Stimulated activated CD8-positive, alpha-beta memory T cell treated with anti-CD3 and anti-CD28 coated beads, Interleukin-12 subunit alpha, Interleukin-12 subunit beta, amount 100 ng/mL, for 24 hours (primary cell): ENCODE results near the gene IFT52.
"Not testable (repeated sequence)": the region's sequence is repeated elsewhere in the genome, so short reads cannot be mapped to it uniquely, and the experiment has no call there.

Source experiments
- DNase-seq: peaks from one replicate; pipeline ENCODE4 v3.0.0-alpha.2; 2020; ENCODE audit errors: extremely low read depth

IFT52 gene

GRCh38 chr20:43651650-43652184 is 61.0 kb downstream of the IFT52 start:
- not testable (repeated sequence) for DNase-seq

GRCh38 chr20:43653966-43654365 is 63.2 kb downstream of the IFT52 start:
- no peak for DNase-seq

- not testable (repeated sequence) for DNase-seq
Measured at GRCh38 chr20:43655176-43655575, 64.4 kb downstream of the IFT52 start.

- DNase-seq: no peak
Measured at GRCh38 chr20:43655937-43656336, 65.2 kb downstream of the IFT52 start.

GRCh38 chr20:43658069-43658722 is 67.5 kb downstream of the IFT52 start:
- DNase-seq: no peak

- DNase-seq: no peak
Measured at GRCh38 chr20:43658723-43659419, 68.1 kb downstream of the IFT52 start.

- no peak for DNase-seq
Measured at GRCh38 chr20:43662943-43663655, 72.4 kb downstream of the IFT52 start.

- DNase-seq: no peak
Measured at GRCh38 chr20:43665466-43666176, 74.9 kb downstream of the IFT52 start.

- DNase-seq: no peak
Measured at GRCh38 chr20:43666376-43667328, 75.9 kb downstream of the IFT52 start, which contains the start of gene MYBL2. MYBL2 (plus strand) TSS chr20:43667114; CDS start chr20:43667284, 170 bp downstream.

- no peak for DNase-seq
Measured at GRCh38 chr20:43667341-43668132, 76.8 kb downstream of the IFT52 start.

GRCh38 chr20:43669332-43669731 is 78.6 kb downstream of the IFT52 start:
- DNase-seq: no peak

GRCh38 chr20:43670423-43670822 is 79.7 kb downstream of the IFT52 start:
- no peak for DNase-seq

- no peak for DNase-seq
Measured at GRCh38 chr20:43676368-43676767, 85.6 kb downstream of the IFT52 start.

GRCh38 chr20:43680981-43681380 is 90.2 kb downstream of the IFT52 start:
- no peak for DNase-seq

GRCh38 chr20:43681468-43681942 is 90.8 kb downstream of the IFT52 start:
- no peak for DNase-seq

- DNase-seq: no peak
Measured at GRCh38 chr20:43681991-43682410, 91.3 kb downstream of the IFT52 start.

GRCh38 chr20:43682446-43682845 is 91.7 kb downstream of the IFT52 start:
- DNase-seq: no peak

- no peak for DNase-seq
Measured at GRCh38 chr20:43686820-43687219, 96.1 kb downstream of the IFT52 start.

GRCh38 chr20:43689165-43689564 is 98.4 kb downstream of the IFT52 start:
- no peak for DNase-seq
